Suprapubic skin (tissue), 4 donors: ENCODE data around the gene LRG1. TPM values are rescaled to one million over a fixed set of nuclear protein-coding genes. Genes with fewer than 3 reads are reported as not detected.
"Not testable (repeated sequence)": the region's sequence is repeated elsewhere in the genome, so short reads cannot be mapped to it uniquely, and the experiment has no call there.

Experiments
- DNase-seq, 2 donors: peaks; one replicate each; pipeline ENCODE4 v3.0.0-alpha.2; 2019; ENCODE audit warnings: low spot score in 2 of 2
- H3K27ac ChIP-seq: fragments of 200-600 bp; sonication (generic); one replicate; pipeline ENCODE4 v1.5.1; 2019
- H3K27me3 ChIP-seq: fragments of 200-600 bp; sonication (generic); one replicate; pipeline ENCODE4 v1.5.1; 2019
- H3K36me3 ChIP-seq: fragments of 200-600 bp; sonication (generic); one replicate; pipeline ENCODE4 v1.5.1; 2019
- H3K4me1 ChIP-seq: fragments of 200-600 bp; sonication (generic); one replicate; pipeline ENCODE4 v1.5.1; 2019
- H3K4me3 ChIP-seq: fragments of 200-600 bp; sonication (generic); one replicate; pipeline ENCODE4 v1.5.1; 2019; ENCODE audit warnings: mild to moderate bottlenecking
- H3K9me3 ChIP-seq: fragments of 200-600 bp; sonication (generic); one replicate; pipeline ENCODE4 v1.5.1; 2019
- CTCF ChIP-seq, 2 donors: fragments of 200-600 bp in 1 of 2; fragments of 450-650 bp in 1 of 2; sonication (generic) in 1 of 2; IDR thresholded peaks; one replicate each; pipeline ENCODE4 v1.5.1; 2016 to 2019; ENCODE audit warnings: antibody characterized with exemption in 2 of 2, mild to moderate bottlenecking in 1 of 2, moderate library complexity in 1 of 2
- EP300 ChIP-seq: sonication (generic); formaldehyde crosslinking; IDR thresholded peaks from one replicate; pipeline ENCODE4 v1.6.1; 2017; ENCODE audit warnings: antibody characterized with exemption
- POLR2A ChIP-seq, 2 donors: fragments of 450-650 bp; IDR thresholded peaks; one replicate each; pipeline ENCODE4 v1.6.1; 2017; ENCODE audit warnings: antibody characterized with exemption in 2 of 2, mild to moderate bottlenecking in 2 of 2, moderate library complexity in 2 of 2
- POLR2AphosphoS5 ChIP-seq, 3 donors: sonication (generic); formaldehyde crosslinking; IDR thresholded peaks; one replicate each; pipeline ENCODE4 v1.6.1; 2017; ENCODE audit warnings: antibody characterized with exemption in 3 of 3
- WGBS: methylation state at CpG from one replicate; pipeline ENCODE4 v1.1.5; 2018; 5-methylcytosine and 5-hydroxymethylcytosine counted together
- total RNA-seq, 4 donors: library from RNA; depleted of rRNA; stranded (reverse); fragments of >200 nt; gene quantifications; one replicate each; pipeline ENCODE4 v1.1.0, GENCODE V29; 2016

Gene LRG1
- total RNA-seq, 4 donors from 2014 or later: 4.5 to 8.0 (median 6.3) TPM

DNA sequence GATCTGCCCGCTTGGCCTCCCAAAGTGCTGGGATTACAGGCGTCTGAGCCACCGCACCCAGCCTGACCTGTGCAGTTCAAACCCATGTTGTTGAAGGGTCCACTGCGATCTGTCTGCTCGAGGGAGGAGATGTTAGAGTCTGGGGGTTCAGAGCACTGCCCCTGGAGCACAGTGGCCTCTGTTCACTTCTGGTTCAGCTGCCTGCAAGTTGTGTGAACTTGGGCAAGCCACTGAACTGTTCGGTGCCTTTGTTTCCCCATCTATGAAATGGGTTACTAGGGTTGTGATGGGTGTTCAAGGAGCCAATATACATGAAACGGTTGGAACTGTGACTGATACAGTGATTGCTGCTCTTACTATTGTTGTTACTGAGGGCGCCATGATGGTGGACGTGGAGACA is 6.5 kb downstream of the LRG1 start:
- Histone ChIP-seq H3K27ac (no peak overlapping the region), H3K36me3 (no peaks in the 10 kb centered on the region), H3K4me3 (no peak overlapping the region), H3K9me3 (no peaks in the 10 kb centered on the region), H3K4me1 (peaks cover 8% of the 10 kb centered on the region), H3K27me3 (peaks cover 34% of the 10 kb centered on the region)
- no peak for DNase-seq
- WGBS: 80% methylated on average over 8 of the region's 9 CpGs
- TF ChIP-seq POLR2A (IDR thresholded peaks at IDR 0.05) (no peak), POLR2AphosphoS5 (IDR thresholded peaks at IDR 0.05) (no peak), EP300 (no peak), CTCF (IDR thresholded peaks at IDR 0.05) (no peak)

DNA sequence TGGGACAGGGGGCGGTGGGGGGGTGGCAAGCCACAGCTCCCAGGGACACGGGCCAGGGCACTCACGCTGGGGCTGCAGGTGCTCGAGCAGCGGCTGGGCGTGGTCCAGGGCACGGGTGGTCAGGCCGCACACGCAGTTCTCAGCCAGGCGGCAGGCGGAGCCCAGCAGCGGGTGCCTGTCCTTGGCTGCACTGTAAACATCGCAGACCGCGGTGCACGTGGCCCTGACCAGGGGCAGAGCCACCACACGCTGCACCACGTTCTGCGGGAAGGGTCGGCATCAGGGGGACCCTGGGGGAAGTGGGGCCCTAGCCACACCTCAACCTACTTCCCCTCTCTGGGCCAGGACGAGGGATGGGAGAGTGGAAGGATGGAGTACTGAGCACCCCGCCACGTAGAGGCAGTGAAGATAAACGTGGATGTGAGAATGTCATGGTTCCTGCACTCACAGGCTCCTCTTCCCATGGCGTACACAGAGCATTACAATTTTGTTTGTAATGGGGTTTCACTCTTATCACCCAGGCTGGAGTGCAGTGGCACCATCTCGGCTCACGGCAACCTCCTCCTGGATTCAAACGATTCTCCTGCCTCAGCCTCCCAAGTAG is 8.2 kb downstream of the LRG1 start:
- DNase-seq: no peak
- no peaks in the 10 kb centered on the region for H3K9me3 ChIP-seq
- no peak overlapping the region for H3K4me3 ChIP-seq
- 66% methylated on average over 10 of the region's 28 CpGs for WGBS
- H3K27me3 ChIP-seq: peaks cover 18% of the 10 kb centered on the region
- no peak overlapping the region for H3K27ac ChIP-seq
- no peak for TF ChIP-seq POLR2A (IDR thresholded peaks at IDR 0.05)
- TF ChIP-seq EP300: no peak
- TF ChIP-seq POLR2AphosphoS5 (IDR thresholded peaks at IDR 0.05): no peak
- no peaks in the 10 kb centered on the region for H3K36me3 ChIP-seq
- peaks cover 8% of the 10 kb centered on the region for H3K4me1 ChIP-seq

DNA sequence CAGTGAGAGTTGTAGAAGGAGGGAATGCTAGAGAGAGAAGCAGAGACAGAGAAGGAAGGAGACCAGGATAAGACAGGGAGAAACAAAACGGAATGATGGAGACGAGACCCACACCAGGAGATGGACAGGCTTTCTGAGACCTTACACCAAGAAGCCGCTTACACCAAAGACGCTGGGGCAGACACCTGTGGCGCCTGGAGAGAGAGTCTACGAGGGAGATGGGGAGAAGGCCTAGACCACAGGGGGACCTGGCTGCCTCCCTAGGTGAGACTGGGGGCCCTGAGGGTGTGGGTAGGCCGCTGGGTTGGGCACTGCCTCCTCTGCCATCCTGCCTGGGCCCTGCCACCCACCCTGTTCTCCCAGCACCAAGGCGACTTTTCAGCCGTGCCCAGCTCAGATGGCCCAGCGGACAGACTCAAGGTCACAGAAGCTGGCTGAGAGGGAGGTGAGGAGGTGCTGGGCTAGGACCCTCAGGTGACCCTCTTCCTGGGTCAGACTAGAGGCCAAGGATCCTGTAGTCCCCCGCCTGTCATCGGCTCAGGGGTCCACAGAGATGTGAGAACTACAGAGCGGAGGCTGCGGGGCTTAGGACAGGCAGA is 9.8 kb downstream of the LRG1 start:
- Histone ChIP-seq H3K27me3 (peaks cover 6% of the 10 kb centered on the region), H3K36me3 (no peaks in the 10 kb centered on the region), H3K27ac (no peak overlapping the region), H3K4me3 (no peak overlapping the region), H3K4me1 (peaks cover 2% of the 10 kb centered on the region), H3K9me3 (no peaks in the 10 kb centered on the region)
- TF ChIP-seq CTCF (IDR thresholded peaks at IDR 0.05) (no peak), POLR2A (IDR thresholded peaks at IDR 0.05) (no peak), POLR2AphosphoS5 (IDR thresholded peaks at IDR 0.05) (no peak), EP300 (no peak)
- 67% methylated on average over 14 of the region's 14 CpGs for WGBS
- DNase-seq: no peak

- no peak for TF ChIP-seq POLR2A (IDR thresholded peaks at IDR 0.05)
- TF ChIP-seq POLR2AphosphoS5 (IDR thresholded peaks at IDR 0.05): no peak
- Histone ChIP-seq H3K36me3 (no peaks in the 10 kb centered on the region), H3K9me3 (no peaks in the 10 kb centered on the region), H3K4me1 (no peaks in the 10 kb centered on the region), H3K27me3 (no peaks in the 10 kb centered on the region), H3K4me3 (no peak overlapping the region), H3K27ac (no peak overlapping the region)
- whole genome bisulfite sequencing: 71% methylated on average over 15 of the region's 15 CpGs
- no peak for DNase-seq
These were observed 11.0 kb downstream of the LRG1 start for GRCh38 chr19:4528843-4529242.

DNA sequence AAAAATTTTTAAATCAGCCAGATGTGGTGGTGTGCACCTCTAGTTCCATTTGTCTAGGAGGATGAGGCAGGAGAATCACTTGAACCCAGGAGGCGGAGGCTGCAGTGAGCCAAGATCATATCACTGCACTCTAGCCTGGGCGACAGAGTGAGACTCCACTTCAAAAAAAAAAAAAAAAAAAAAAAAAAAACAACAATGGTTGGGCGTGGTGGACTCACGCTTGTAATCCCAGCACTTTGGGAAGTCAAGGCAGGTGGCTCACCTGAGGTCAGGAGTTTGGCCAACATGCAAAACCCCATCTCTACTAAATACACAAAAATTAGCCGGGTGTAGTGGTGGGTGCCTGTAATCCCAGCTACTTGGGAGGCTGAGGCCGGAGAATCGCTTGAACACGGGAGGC is 12.5 kb downstream of the LRG1 start:
- not testable (repeated sequence) for H3K4me3 ChIP-seq, H3K9me3 ChIP-seq, H3K27me3 ChIP-seq, DNase-seq, H3K36me3 ChIP-seq, H3K4me1 ChIP-seq, H3K27ac ChIP-seq
- 93% methylated on average over 8 of the region's 8 CpGs for WGBS

- H3K4me1 ChIP-seq: no peaks in the 10 kb centered on the region
- H3K9me3 ChIP-seq: no peaks in the 10 kb centered on the region
- no peak for DNase-seq
- no peak for TF ChIP-seq CTCF (IDR thresholded peaks at IDR 0.05)
- TF ChIP-seq POLR2AphosphoS5 (IDR thresholded peaks at IDR 0.05): no peak
- TF ChIP-seq POLR2A (IDR thresholded peaks at IDR 0.05): no peak
- no peak for TF ChIP-seq EP300
- H3K27me3 ChIP-seq: no peaks in the 10 kb centered on the region
- H3K27ac ChIP-seq: no peak overlapping the region
- no peaks in the 10 kb centered on the region for H3K36me3 ChIP-seq
- H3K4me3 ChIP-seq: no peak overlapping the region
- 64% methylated on average over 12 of the region's 23 CpGs for WGBS
These were observed 14.3 kb downstream of the LRG1 start for GRCh38 chr19:4525563-4526002.
